ENCODE measurements around the gene EDA.

EDA gene

DNA sequence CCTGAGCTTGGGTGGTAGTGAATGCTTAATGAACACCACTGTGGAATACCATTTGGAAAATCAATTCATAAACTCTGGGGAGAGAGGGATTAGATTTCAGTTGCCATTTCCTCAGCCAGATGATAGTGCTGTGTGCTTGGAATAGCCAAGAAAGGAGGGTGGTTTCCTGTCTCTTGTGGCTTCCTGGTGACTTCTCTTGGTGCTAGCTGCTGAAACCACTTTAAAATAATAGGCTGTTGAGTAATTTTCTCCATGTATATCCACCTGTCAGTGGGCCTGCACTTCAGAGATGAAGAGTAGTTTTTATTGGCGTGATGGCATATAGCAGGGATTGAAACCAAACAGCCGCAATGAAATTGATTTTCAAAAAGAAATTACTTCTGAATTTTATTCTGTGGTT lies 11.8 kb downstream of the EDA start:
- H3K4me1 Mint-ChIP-seq = no peaks in the 10 kb centered on the region
- no peak overlapping the region for H3K27ac Mint-ChIP-seq (ENCODE audit: low read depth)
- no peak overlapping the region for H3K4me3 Mint-ChIP-seq
- peaks cover 4% of the 10 kb centered on the region for H3K9me3 Mint-ChIP-seq
- no peaks in the 10 kb centered on the region for H3K27me3 Mint-ChIP-seq
- ATAC-seq (replicated peaks; ENCODE audit: extremely low read depth, poor library complexity, severe bottlenecking) (no peak), DNase-seq (ENCODE audit: low spot score in 2 of 2) (no peak)
- no peaks in the 10 kb centered on the region for H3K36me3 Mint-ChIP-seq (ENCODE audit: insufficient read depth)

DNA sequence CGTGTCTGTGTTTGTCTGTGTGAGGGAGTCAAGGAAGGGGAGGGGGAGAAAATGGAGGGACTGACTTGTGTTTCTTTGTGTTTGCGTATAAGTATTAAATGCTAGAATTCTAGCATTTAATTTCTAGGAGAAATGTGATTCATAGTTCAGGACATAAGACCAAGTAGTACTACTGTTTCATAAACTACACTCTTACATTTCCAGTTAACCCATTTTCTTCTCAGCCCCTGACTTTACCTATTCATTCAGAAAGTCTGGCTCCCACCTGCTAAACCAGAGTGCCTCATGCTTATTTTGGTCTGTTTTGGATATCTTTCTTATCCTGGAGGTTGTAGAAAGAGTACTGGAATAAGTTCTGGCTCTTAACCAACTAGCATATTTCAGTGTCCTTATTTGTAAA lies 14.2 kb downstream of the EDA start:
- H3K4me1 Mint-ChIP-seq = no peaks in the 10 kb centered on the region
- no peak for ATAC-seq (replicated peaks; ENCODE audit: extremely low read depth, poor library complexity, severe bottlenecking)

DNA sequence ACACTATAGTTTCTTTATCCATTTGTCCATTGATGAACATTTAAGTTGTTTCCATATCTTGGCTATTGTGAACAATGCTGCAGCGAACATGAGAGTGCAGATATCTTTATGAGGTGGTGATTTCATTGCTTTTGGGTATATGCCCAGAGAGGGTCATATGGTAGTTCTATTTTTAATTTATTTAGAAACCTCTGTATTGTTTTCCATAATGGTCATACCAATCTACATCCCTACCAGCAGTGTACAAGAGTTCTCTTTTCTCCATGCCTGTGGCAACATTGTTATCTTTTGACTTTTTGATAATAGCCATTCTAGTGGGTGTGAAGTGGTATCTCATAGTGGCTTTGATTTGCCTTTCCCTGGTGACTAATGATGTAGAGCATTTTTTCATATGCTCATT lies 48.8 kb downstream of the EDA start:
- H3K4me3 Mint-ChIP-seq = no peak overlapping the region
- H3K36me3 Mint-ChIP-seq (ENCODE audit: insufficient read depth) = no peaks in the 10 kb centered on the region
- no peak for ATAC-seq (replicated peaks; ENCODE audit: extremely low read depth, poor library complexity, severe bottlenecking)
- H3K27ac Mint-ChIP-seq (ENCODE audit: low read depth) = no peak overlapping the region
- H3K27me3 Mint-ChIP-seq = no peaks in the 10 kb centered on the region
- no peak for DNase-seq (ENCODE audit: low spot score in 2 of 2)
- no peaks in the 10 kb centered on the region for H3K4me1 Mint-ChIP-seq
- H3K9me3 Mint-ChIP-seq = peaks cover 12% of the 10 kb centered on the region

More for the DNA sequence above, 14.2 kb downstream of the EDA start:
- H3K27me3 Mint-ChIP-seq = no peaks in the 10 kb centered on the region
- no peak overlapping the region for H3K27ac Mint-ChIP-seq (ENCODE audit: low read depth)
- H3K4me3 Mint-ChIP-seq = no peak overlapping the region
- H3K9me3 Mint-ChIP-seq = no peaks in the 10 kb centered on the region
- no peak for DNase-seq (ENCODE audit: low spot score in 2 of 2)
- H3K36me3 Mint-ChIP-seq (ENCODE audit: insufficient read depth) = no peaks in the 10 kb centered on the region

DNA sequence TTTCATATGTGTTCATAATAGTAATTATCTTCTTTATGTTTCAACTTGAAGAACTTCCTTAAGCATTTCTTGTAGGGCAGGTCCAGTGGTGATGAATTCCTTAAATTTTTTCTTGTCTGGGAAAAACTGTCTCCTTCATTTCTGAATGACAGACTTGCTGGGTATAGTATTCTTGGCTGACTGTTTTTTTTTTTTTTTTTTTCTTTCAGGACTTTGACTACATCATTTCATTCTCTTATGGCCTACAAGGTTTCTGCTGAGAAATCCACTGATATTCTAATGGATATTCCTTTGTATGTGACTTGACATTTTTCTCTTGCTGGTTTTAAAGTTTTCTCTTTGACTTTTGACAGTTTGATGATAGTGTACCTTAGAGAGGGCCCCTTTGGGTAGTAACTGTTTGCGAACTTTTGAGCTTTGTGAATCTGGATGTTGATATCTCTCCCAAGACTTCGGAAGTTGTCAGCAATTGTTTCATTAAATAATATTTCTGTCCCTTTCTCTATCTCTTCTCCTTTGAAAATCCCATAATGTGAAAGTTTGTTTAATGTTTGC lies 54.2 kb downstream of the EDA start:
- no peak overlapping the region for H3K27ac Mint-ChIP-seq (ENCODE audit: low read depth)
- no peak for DNase-seq (ENCODE audit: low spot score in 2 of 2)
- H3K9me3 Mint-ChIP-seq = peaks cover 16% of the 10 kb centered on the region
- ATAC-seq (replicated peaks; ENCODE audit: extremely low read depth, poor library complexity, severe bottlenecking) = no peak
- no peaks in the 10 kb centered on the region for H3K4me1 Mint-ChIP-seq
- no peaks in the 10 kb centered on the region for H3K27me3 Mint-ChIP-seq
- H3K36me3 Mint-ChIP-seq (ENCODE audit: insufficient read depth) = no peaks in the 10 kb centered on the region
- no peak overlapping the region for H3K4me3 Mint-ChIP-seq

DNA sequence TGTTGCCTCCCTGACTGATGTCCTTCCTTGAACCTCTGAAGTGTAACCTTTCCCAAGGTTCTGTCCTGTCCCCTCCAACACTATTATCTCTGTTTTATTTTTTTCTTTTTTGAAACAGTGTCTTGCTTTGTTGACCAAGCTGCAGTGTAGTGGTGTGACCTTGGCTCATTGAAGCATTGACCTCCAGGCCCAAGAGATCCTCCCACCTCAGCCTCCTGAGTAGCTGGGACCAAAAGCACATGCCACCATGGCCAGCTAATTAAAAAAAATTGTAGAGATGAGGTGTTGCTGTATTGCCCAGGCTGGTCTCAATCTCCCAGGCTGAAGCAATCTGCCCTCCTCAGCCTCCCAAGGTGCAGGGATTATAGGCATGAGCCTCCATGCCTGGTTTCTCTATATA lies 59.0 kb downstream of the EDA start:
- Mint-ChIP-seq H3K27ac (ENCODE audit: low read depth) (no peak overlapping the region), H3K4me1 (no peaks in the 10 kb centered on the region), H3K36me3 (ENCODE audit: insufficient read depth) (no peaks in the 10 kb centered on the region), H3K27me3 (no peaks in the 10 kb centered on the region), H3K9me3 (peaks cover 19% of the 10 kb centered on the region), H3K4me3 (no peak overlapping the region)
- no peak for ATAC-seq (replicated peaks; ENCODE audit: extremely low read depth, poor library complexity, severe bottlenecking)
- DNase-seq (ENCODE audit: low spot score in 2 of 2) = no peak

DNA sequence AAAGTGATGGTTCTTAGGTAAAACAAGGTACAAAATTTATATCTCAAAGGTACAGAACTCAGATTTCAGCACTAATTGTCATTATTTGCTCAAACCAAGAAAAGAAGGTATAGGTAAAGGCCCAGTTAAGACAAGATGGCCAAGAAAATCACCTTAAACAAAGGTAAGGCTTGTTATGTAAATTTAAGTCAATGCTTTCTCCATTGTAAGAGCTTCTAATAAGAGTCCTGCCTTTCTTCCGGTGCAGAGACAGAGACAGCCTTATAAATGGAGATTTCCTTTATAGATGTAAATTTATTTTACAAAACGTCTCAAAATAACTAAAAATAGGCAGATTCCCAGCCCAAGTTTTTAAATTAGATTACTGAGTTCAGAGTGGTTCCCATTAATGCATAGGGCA lies 89.9 kb downstream of the EDA start:
- Mint-ChIP-seq H3K4me3 (no peak overlapping the region), H3K27me3 (no peaks in the 10 kb centered on the region), H3K9me3 (peaks cover 12% of the 10 kb centered on the region), H3K36me3 (ENCODE audit: insufficient read depth) (no peaks in the 10 kb centered on the region), H3K27ac (ENCODE audit: low read depth) (no peak overlapping the region), H3K4me1 (no peaks in the 10 kb centered on the region)
- DNase-seq (ENCODE audit: low spot score in 2 of 2) = no peak
- no peak for ATAC-seq (replicated peaks; ENCODE audit: extremely low read depth, poor library complexity, severe bottlenecking)

DNA sequence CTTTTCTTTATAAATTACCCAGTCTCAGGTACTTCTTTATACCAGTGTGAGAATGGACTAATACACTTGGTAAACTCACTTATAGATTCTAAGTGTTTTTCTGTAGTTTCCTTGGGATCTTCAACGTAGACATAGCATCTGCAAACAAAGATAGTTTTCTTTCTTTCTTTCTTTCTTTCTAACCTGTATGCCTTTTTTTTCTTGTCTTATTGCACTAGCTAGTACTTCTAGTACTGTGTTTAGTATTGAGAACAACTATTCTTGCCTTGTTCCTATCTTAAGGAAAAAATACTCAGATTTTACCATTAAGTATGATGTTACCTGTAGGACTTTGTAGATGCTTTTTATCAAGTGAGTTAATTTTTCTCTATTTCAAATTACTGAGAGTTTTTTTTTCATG lies 102.2 kb downstream of the EDA start:
- Mint-ChIP-seq H3K4me3 (no peak overlapping the region), H3K27ac (ENCODE audit: low read depth) (no peak overlapping the region), H3K9me3 (no peaks in the 10 kb centered on the region), H3K4me1 (no peaks in the 10 kb centered on the region), H3K36me3 (ENCODE audit: insufficient read depth) (no peaks in the 10 kb centered on the region), H3K27me3 (no peaks in the 10 kb centered on the region)
- no peak for DNase-seq (ENCODE audit: low spot score in 2 of 2)
- ATAC-seq (replicated peaks; ENCODE audit: extremely low read depth, poor library complexity, severe bottlenecking) = no peak

DNA sequence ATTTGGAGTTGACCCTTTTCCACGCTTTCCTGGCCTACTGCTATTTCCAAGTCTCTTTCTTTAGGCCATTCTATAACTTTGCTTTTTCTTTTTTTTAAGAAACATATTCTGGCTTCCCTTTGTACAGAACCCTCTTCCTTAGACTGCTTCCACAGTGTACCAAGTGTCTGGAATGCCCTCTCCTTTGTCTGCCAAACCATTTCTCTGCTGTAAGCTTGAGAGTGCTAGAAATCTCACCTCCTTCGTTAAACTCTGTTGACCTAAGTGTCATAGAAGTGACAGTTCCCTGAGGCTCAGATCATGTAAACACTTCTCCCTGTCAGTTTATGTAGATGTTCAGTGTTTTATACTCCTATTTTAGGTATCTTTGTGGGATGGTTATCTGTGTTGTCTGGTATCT lies 108.4 kb downstream of the EDA start:
- no peak overlapping the region for H3K27ac Mint-ChIP-seq (ENCODE audit: low read depth)
- no peaks in the 10 kb centered on the region for H3K36me3 Mint-ChIP-seq (ENCODE audit: insufficient read depth)
- no peak overlapping the region for H3K4me3 Mint-ChIP-seq
- H3K4me1 Mint-ChIP-seq = no peaks in the 10 kb centered on the region
- ATAC-seq (replicated peaks; ENCODE audit: extremely low read depth, poor library complexity, severe bottlenecking) = no peak
- DNase-seq (ENCODE audit: low spot score in 2 of 2) = no peak
- no peaks in the 10 kb centered on the region for H3K9me3 Mint-ChIP-seq
- peaks cover 8% of the 10 kb centered on the region for H3K27me3 Mint-ChIP-seq

DNA sequence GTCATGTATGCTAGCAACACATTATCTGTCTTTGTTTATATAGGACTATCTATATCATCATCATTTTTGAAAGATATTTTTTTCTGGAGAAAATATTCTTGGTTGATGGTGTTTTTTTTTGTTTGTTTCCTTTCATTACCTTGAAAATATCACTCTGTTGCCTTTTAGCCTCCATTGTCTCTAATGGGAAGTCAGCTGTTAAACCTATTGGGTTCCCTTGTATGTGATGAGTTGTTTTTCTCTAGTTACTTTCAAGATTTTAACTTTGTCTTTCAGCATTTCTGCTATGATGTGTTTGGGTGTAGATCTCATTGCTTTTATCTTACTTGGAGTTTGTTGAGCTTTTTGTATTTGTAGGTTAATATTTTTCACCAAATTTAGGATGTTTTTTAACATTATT lies 124.4 kb downstream of the EDA start:
- Mint-ChIP-seq H3K36me3 (ENCODE audit: insufficient read depth) (no peaks in the 10 kb centered on the region), H3K4me1 (no peaks in the 10 kb centered on the region), H3K4me3 (no peak overlapping the region), H3K27me3 (no peaks in the 10 kb centered on the region), H3K27ac (ENCODE audit: low read depth) (no peak overlapping the region), H3K9me3 (peaks cover 12% of the 10 kb centered on the region)
- ATAC-seq (replicated peaks; ENCODE audit: extremely low read depth, poor library complexity, severe bottlenecking) = no peak
- no peak for DNase-seq (ENCODE audit: low spot score in 2 of 2)

DNA sequence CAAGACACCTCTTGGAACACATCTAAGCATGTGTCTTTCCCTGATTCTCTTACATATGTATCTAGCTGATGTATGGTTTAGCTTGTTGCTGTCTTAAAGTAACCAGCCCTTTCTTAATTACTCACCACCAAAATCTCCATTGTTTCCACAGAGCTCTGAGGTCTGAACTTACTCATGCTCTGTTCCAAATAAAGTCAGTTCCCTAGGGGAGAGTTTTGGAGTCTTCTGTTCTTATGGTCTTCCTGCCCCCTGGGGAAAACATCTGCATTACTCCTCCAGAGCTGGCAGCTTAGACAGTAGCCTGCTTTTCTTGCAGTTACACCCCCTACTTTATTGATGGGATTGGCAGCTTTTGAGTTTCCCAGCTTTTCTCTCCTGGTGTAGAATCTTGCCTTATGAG lies 125.8 kb downstream of the EDA start:
- Mint-ChIP-seq H3K27me3 (no peaks in the 10 kb centered on the region), H3K36me3 (ENCODE audit: insufficient read depth) (no peaks in the 10 kb centered on the region), H3K4me1 (no peaks in the 10 kb centered on the region), H3K27ac (ENCODE audit: low read depth) (no peak overlapping the region), H3K4me3 (no peak overlapping the region), H3K9me3 (peaks cover 12% of the 10 kb centered on the region)
- ATAC-seq (replicated peaks; ENCODE audit: extremely low read depth, poor library complexity, severe bottlenecking) = no peak
- no peak for DNase-seq (ENCODE audit: low spot score in 2 of 2)

DNA sequence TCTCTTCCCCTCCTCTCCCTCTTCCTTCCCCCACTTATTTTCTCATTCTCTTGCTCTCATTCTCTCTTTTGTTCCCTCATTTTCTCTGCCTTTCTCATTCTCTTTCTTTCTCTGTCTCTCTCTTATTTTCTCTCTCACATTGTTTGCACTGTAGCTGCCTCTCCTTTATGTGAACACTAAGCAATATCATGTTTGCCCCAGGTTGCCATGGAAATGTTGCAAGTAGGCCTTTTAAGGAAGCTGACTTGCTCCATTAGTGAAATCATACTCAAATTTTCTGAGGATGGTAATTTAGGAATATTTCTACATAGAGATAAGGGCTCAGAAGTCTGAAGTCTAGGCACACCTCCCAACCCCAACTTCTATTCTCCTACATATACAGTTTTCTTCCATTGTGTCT lies 130.1 kb downstream of the EDA start:
- no peak overlapping the region for H3K4me3 Mint-ChIP-seq
- H3K9me3 Mint-ChIP-seq = peaks cover 5% of the 10 kb centered on the region
- H3K27me3 Mint-ChIP-seq = no peaks in the 10 kb centered on the region
- no peak overlapping the region for H3K27ac Mint-ChIP-seq (ENCODE audit: low read depth)
- no peaks in the 10 kb centered on the region for H3K36me3 Mint-ChIP-seq (ENCODE audit: insufficient read depth)
- no peaks in the 10 kb centered on the region for H3K4me1 Mint-ChIP-seq
- no peak for ATAC-seq (replicated peaks; ENCODE audit: extremely low read depth, poor library complexity, severe bottlenecking)
- no peak for DNase-seq (ENCODE audit: low spot score in 2 of 2)

DNA sequence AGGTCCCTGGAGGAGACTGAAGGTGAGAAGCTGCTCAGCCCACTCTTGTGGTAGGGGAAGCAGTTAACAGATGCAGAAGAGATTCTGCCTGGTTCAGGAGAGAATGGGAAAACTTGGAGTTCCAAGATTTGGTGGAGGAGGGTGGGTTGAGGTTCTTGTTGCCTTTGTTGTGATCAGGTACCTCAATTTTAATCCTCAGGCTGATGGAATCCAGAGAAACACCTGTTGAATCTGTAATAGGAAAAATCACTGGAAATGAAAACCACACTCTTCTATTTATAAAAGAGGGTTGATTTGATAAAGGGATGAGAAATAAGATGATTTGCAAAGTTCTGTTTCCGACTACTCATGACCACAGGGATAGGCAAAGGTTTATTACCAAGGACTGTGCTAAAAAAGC lies 132.1 kb downstream of the EDA start:
- ATAC-seq (replicated peaks; ENCODE audit: extremely low read depth, poor library complexity, severe bottlenecking) (no peak), DNase-seq (ENCODE audit: low spot score in 2 of 2) (no peak)
- H3K4me3 Mint-ChIP-seq = no peak overlapping the region
- no peak overlapping the region for H3K27ac Mint-ChIP-seq (ENCODE audit: low read depth)
- H3K27me3 Mint-ChIP-seq = no peaks in the 10 kb centered on the region
- no peaks in the 10 kb centered on the region for H3K36me3 Mint-ChIP-seq (ENCODE audit: insufficient read depth)
- no peaks in the 10 kb centered on the region for H3K4me1 Mint-ChIP-seq
- no peaks in the 10 kb centered on the region for H3K9me3 Mint-ChIP-seq

DNA sequence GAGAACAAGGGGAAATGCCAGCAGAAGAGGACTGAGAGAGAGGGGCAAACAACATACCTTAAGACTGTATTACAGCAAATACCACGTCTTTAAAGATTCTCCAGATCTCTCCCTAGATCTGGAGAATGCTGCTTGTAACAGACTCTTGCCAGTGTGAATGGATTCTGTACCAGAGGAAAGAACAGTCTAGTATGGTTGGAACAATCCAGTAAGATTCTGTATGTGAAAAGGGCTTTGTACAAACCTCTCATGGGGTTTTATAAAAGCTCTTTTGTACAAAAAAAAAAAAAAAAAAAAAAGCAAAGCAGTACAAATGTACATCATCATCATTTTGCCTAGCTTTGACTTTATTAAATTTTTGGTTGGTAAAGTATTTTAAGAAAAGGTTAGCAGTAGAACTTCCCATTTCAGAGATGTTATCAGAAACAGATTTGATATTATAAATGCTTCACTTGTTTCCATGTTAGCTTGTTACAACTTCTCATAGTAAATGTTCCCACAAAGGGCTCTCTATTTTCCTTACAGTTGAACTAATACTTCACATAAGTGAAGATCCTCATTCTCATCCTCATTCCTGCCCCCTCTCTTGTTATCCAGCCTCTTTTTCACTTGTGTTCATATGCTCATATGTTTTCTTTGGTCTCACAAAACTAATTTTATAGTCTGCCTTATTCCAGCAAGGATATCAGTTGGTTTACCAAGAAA lies 144.2 kb downstream of the EDA start:
- H3K9me3 Mint-ChIP-seq = peaks cover under 1% of the 10 kb centered on the region
- H3K4me1 Mint-ChIP-seq = no peaks in the 10 kb centered on the region
- H3K36me3 Mint-ChIP-seq (ENCODE audit: insufficient read depth) = no peaks in the 10 kb centered on the region
- DNase-seq (ENCODE audit: low spot score in 2 of 2) = no peak
- no peak overlapping the region for H3K27ac Mint-ChIP-seq (ENCODE audit: low read depth)
- H3K27me3 Mint-ChIP-seq = no peaks in the 10 kb centered on the region
- H3K4me3 Mint-ChIP-seq = no peak overlapping the region
- no peak for ATAC-seq (replicated peaks; ENCODE audit: extremely low read depth, poor library complexity, severe bottlenecking)

Measured in central memory CD8-positive, alpha-beta T cell (primary cell).